ENCODE results near the gene CTNNBL1. TPM values are rescaled to one million over a fixed set of nuclear protein-coding genes. Genes with fewer than 3 reads are reported as not detected.

The CTNNBL1 gene
- total and polyA plus RNA-seq, 7 experiments from 2014 or later = 41.7 to 93.4 (median 56.4) TPM

DNA sequence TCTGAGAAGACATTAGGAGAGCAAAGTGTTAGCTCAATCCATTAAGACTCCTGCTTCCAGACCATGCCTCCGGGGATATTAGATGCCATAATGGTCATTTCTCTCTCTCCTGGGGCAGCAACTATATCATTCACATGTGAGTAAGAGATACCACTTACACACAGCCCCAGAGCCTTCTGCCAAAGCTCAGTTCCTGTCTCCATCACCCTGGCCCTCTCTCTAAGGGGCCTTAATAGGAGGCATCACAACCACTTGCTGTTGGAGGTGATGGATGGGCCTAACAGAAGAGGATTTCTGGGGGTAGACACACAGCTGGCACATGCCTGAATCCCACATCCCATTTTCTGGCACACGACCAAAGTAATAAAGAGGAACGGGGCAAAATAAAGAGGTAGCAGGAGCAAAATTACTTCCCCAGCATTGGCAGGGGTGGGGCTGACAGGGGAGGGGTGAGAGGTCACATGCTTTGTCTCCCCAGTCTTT lies 175.1 kb downstream of the CTNNBL1 start:
- H3K9me3 Mint-ChIP-seq = no peaks in the 10 kb centered on the region
- Histone ChIP-seq H3K27ac (ENCODE audit: low read depth, low read length) (no peak overlapping the region), H3K4me1 (ENCODE audit: control insufficient read depth in 2 of 2, insufficient read depth in 2 of 2, low read length in 2 of 2) (no peaks in the 10 kb centered on the region), H3K4me3 (ENCODE audit: low read length) (no peak overlapping the region), H3K27me3 (ENCODE audit: control insufficient read depth in 2 of 2, insufficient read depth in 2 of 2, low read length in 2 of 2) (no peaks in the 10 kb centered on the region), H3K9me3 (ENCODE audit: control insufficient read depth in 2 of 3, low read length in 3 of 3) (no peaks in the 10 kb centered on the region), H3K36me3 (ENCODE audit: control insufficient read depth in 2 of 3, insufficient read depth in 3 of 3, low read length in 3 of 3) (peaks cover 0 to 81% (median 0%) of the 10 kb centered on the region in 3 experiments)
- POLR2A ChIA-PET = no interaction called here
- intact Hi-C loops (cut with micrococcal nuclease) = no loop called here
- H3K27me3 Mint-ChIP-seq = no peaks in the 10 kb centered on the region
- no peak for DNase-seq
- CTCF ChIA-PET = no interaction called here
- H3K4me1 Mint-ChIP-seq = peaks cover 0 to 2% (median 0%) of the 10 kb centered on the region in 7 donors
- H3K27ac Mint-ChIP-seq = peak overlapping the region in 2 of 9 donors; percentile 6 to 22
- H3K4me3 Mint-ChIP-seq = no peak overlapping the region
- peaks cover 0 to 48% (median 20%) of the 10 kb centered on the region in 5 donors for H3K36me3 Mint-ChIP-seq
- ATAC-seq = no peak

DNA sequence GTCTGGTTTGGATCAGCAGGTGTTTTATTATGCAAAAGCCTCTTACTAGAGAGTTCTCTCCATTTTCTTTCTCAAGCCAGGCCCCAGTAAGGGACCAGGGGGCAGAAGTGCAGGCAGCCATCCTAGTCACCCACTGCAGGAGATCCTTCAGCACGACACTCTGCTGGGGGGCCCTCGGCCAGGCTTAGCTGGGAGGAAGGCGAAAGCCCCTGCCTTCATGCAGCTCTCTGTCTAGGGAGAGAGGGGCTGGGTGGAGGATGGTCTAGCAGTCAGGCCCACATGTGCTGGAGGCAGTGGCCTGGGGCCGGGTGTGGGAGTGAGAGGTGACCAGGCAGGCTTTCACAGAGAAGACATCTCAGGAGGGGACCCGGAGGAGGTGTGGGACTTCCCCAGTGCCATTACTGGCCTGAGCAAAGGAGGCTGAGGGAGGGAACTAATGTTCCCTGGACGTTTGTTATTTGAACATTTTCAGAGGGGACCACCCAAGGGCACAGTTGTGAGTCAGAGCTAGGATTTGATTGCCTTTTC lies 175.6 kb downstream of the CTNNBL1 start:
- DNase-seq = no peak

DNA sequence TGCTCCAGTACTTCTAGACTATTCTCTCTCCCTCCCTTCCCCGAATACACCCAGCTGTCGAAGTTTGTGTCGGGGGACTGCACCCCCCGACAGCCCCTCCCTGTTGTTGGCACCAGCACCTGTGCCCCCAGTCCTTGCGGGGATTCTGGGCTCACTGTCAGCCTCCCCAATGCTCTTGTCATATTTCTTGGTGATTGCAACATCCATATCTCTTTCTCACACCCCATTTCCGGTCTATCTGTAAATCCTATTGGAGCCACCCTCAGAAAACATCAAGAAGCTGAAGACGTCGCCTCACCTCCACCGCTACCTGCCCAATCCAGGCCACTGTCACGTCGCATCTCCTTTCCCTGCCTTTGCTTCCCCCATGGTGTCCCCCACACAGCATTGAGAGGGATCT lies 176.5 kb downstream of the CTNNBL1 start:
- no peaks in the 10 kb centered on the region for H3K9me3 Mint-ChIP-seq

More for the DNA sequence above, 175.6 kb downstream of the CTNNBL1 start:
- Mint-ChIP-seq H3K27me3 (no peaks in the 10 kb centered on the region), H3K9me3 (no peaks in the 10 kb centered on the region), H3K27ac (peak overlapping the region in 1 of 9 donors; percentile 22), H3K36me3 (peaks cover 0 to 51% (median 24%) of the 10 kb centered on the region in 5 donors), H3K4me1 (peaks cover 0 to 2% (median 0%) of the 10 kb centered on the region in 7 donors), H3K4me3 (no peak overlapping the region)
- Histone ChIP-seq H3K4me1 (ENCODE audit: control insufficient read depth in 2 of 2, insufficient read depth in 2 of 2, low read length in 2 of 2) (no peaks in the 10 kb centered on the region), H3K27me3 (ENCODE audit: control insufficient read depth in 2 of 2, insufficient read depth in 2 of 2, low read length in 2 of 2) (no peaks in the 10 kb centered on the region), H3K27ac (ENCODE audit: low read depth, low read length) (no peak overlapping the region), H3K9me3 (ENCODE audit: control insufficient read depth in 2 of 3, low read length in 3 of 3) (no peaks in the 10 kb centered on the region), H3K36me3 (ENCODE audit: control insufficient read depth in 2 of 3, insufficient read depth in 3 of 3, low read length in 3 of 3) (peaks cover 0 to 82% (median 0%) of the 10 kb centered on the region in 3 experiments), H3K4me3 (ENCODE audit: low read length) (no peak overlapping the region)
- ChIA-PET CTCF (no interaction called here), POLR2A (no interaction called here)
- intact Hi-C loops (cut with micrococcal nuclease) = no loop called here
- ATAC-seq = no peak

DNA sequence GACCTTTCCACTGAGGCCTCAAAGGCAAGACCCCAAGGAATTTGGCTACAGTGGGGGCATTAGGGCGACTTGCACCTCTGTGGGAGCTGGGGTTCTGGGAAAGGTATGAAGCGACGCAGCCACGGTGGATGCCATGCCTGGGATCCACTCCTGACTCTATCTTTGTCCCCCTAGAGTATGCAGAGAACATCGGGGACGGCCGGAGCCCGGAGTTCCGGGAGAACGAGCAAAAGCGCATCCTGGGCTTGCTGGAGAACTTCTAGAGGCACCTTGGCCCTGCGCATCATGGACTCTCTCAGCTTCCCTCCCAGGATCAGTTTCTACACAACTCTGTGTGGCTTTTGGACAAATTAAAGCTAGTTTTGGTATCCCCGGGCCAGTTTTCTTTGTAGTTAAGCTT lies 177.9 kb downstream of the CTNNBL1 start:
- POLR2A ChIA-PET = no interaction called here
- H3K36me3 Mint-ChIP-seq = peaks cover 0 to 45% (median 23%) of the 10 kb centered on the region in 5 donors

More for the DNA sequence above, 176.5 kb downstream of the CTNNBL1 start:
- intact Hi-C loops (cut with micrococcal nuclease) = no loop called here
- Histone ChIP-seq H3K4me3 (ENCODE audit: low read length) (no peak overlapping the region), H3K4me1 (ENCODE audit: control insufficient read depth in 2 of 2, insufficient read depth in 2 of 2, low read length in 2 of 2) (no peaks in the 10 kb centered on the region), H3K36me3 (ENCODE audit: control insufficient read depth in 2 of 3, insufficient read depth in 3 of 3, low read length in 3 of 3) (peaks cover 0 to 79% (median 0%) of the 10 kb centered on the region in 3 experiments), H3K9me3 (ENCODE audit: control insufficient read depth in 2 of 3, low read length in 3 of 3) (no peaks in the 10 kb centered on the region), H3K27ac (ENCODE audit: low read depth, low read length) (no peak overlapping the region), H3K27me3 (ENCODE audit: control insufficient read depth in 2 of 2, insufficient read depth in 2 of 2, low read length in 2 of 2) (no peaks in the 10 kb centered on the region)
- Mint-ChIP-seq H3K27ac (peak overlapping the region in 2 of 9 donors; percentile 22 to 65), H3K4me3 (no peak overlapping the region), H3K4me1 (peaks cover 0 to 2% (median 0%) of the 10 kb centered on the region in 7 donors), H3K36me3 (peaks cover 0 to 45% (median 23%) of the 10 kb centered on the region in 5 donors), H3K27me3 (no peaks in the 10 kb centered on the region)
- ATAC-seq = no peak
- no peak for DNase-seq
- POLR2A ChIA-PET = no interaction called here
- CTCF ChIA-PET = no interaction called here

DNA sequence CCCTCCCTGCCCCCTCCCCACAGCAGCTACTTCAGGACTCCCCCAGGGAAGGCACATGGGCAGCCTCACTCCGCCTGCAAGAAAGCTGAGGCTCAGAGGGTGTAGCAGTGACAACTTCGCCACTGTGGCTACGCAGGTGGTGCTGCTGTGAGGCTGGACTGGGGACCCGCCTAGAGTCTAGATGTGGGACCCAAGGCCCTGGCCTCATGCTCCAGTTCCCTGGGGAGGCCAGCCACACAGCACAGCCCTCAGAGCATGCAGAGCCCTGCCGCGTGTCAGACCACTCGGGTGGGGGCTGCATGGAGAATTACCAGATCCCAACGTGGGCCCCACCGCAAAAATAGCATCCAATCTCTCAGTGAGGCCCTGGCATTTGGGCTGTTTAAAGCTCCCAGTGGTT lies 178.3 kb downstream of the CTNNBL1 start:
- Mint-ChIP-seq H3K9me3 (no peaks in the 10 kb centered on the region), H3K4me1 (peaks cover 0 to 2% (median 0%) of the 10 kb centered on the region in 7 donors), H3K36me3 (peaks cover 0 to 45% (median 20%) of the 10 kb centered on the region in 5 donors), H3K27ac (no peak overlapping the region), H3K4me3 (no peak overlapping the region), H3K27me3 (no peaks in the 10 kb centered on the region)
- Histone ChIP-seq H3K27ac (ENCODE audit: low read depth, low read length) (no peak overlapping the region), H3K9me3 (ENCODE audit: control insufficient read depth in 2 of 3, low read length in 3 of 3) (no peaks in the 10 kb centered on the region), H3K36me3 (ENCODE audit: control insufficient read depth in 2 of 3, insufficient read depth in 3 of 3, low read length in 3 of 3) (peaks cover 0 to 66% (median 0%) of the 10 kb centered on the region in 3 experiments), H3K4me3 (ENCODE audit: low read length) (no peak overlapping the region), H3K4me1 (ENCODE audit: control insufficient read depth in 2 of 2, insufficient read depth in 2 of 2, low read length in 2 of 2) (no peaks in the 10 kb centered on the region), H3K27me3 (ENCODE audit: control insufficient read depth in 2 of 2, insufficient read depth in 2 of 2, low read length in 2 of 2) (no peaks in the 10 kb centered on the region)
- no peak for DNase-seq
- ChIA-PET POLR2A (no interaction called here), CTCF (no interaction called here)
- ATAC-seq = no peak
- intact Hi-C loops (cut with micrococcal nuclease) = no loop called here

More for the DNA sequence above, 177.9 kb downstream of the CTNNBL1 start:
- H3K27ac ChIP-seq (ENCODE audit: low read depth, low read length) = no peak overlapping the region
- Mint-ChIP-seq H3K4me1 (peaks cover 0 to 2% (median 0%) of the 10 kb centered on the region in 7 donors), H3K9me3 (no peaks in the 10 kb centered on the region), H3K4me3 (no peak overlapping the region), H3K27me3 (no peaks in the 10 kb centered on the region), H3K27ac (no peak overlapping the region)
- intact Hi-C loops (cut with micrococcal nuclease) = no loop called here
- no peak overlapping the region for H3K4me3 ChIP-seq (ENCODE audit: low read length)
- no peaks in the 10 kb centered on the region for H3K4me1 ChIP-seq (ENCODE audit: control insufficient read depth in 2 of 2, insufficient read depth in 2 of 2, low read length in 2 of 2)
- peaks cover 0 to 68% (median 0%) of the 10 kb centered on the region in 3 experiments for H3K36me3 ChIP-seq (ENCODE audit: control insufficient read depth in 2 of 3, insufficient read depth in 3 of 3, low read length in 3 of 3)
- no peak for DNase-seq
- CTCF ChIA-PET = no interaction called here
- H3K27me3 ChIP-seq (ENCODE audit: control insufficient read depth in 2 of 2, insufficient read depth in 2 of 2, low read length in 2 of 2) = no peaks in the 10 kb centered on the region
- ATAC-seq = no peak
- H3K9me3 ChIP-seq (ENCODE audit: control insufficient read depth in 2 of 3, low read length in 3 of 3) = no peaks in the 10 kb centered on the region

DNA sequence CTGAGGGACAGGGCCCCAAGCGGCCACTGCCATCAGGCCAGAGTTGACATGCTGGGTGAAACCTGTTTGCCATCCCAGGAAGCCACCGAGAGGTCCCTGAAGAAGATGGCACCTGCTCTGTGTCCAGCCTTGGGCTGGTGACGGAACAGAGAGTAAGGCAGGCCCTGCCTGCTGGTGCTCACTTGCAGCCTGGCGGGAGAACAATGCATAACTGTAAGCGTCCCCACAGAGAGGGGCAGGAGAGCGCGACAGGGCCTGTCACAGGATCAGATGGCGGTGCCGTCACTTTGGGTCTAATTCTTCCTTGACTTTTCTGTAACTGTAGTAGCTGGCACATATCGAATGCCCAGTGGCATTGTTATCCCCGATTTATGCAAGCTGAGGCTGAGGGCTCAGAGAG lies 180.1 kb downstream of the CTNNBL1 start:
- no peak overlapping the region for H3K27ac ChIP-seq (ENCODE audit: low read depth, low read length)
- peaks cover 0 to 51% (median 0%) of the 10 kb centered on the region in 3 experiments for H3K36me3 ChIP-seq (ENCODE audit: control insufficient read depth in 2 of 3, insufficient read depth in 3 of 3, low read length in 3 of 3)
- no peaks in the 10 kb centered on the region for H3K27me3 ChIP-seq (ENCODE audit: control insufficient read depth in 2 of 2, insufficient read depth in 2 of 2, low read length in 2 of 2)
- intact Hi-C loops (cut with micrococcal nuclease) = no loop called here
- Mint-ChIP-seq H3K27ac (peak overlapping the region in 1 of 9 donors; percentile 9), H3K36me3 (peaks cover 0 to 42% (median 15%) of the 10 kb centered on the region in 5 donors), H3K27me3 (no peaks in the 10 kb centered on the region), H3K9me3 (no peaks in the 10 kb centered on the region), H3K4me3 (no peak overlapping the region), H3K4me1 (peaks cover 0 to 2% (median 0%) of the 10 kb centered on the region in 7 donors)
- H3K9me3 ChIP-seq (ENCODE audit: control insufficient read depth in 2 of 3, low read length in 3 of 3) = no peaks in the 10 kb centered on the region
- ChIA-PET CTCF (interaction anchor here (0.6 kb wide), 1 partner anchor 15 kb away, joined by 3 read pairs; no protein-coding TSS in a partner anchor), POLR2A (no interaction called here)
- H3K4me1 ChIP-seq (ENCODE audit: control insufficient read depth in 2 of 2, insufficient read depth in 2 of 2, low read length in 2 of 2) = no peaks in the 10 kb centered on the region
- H3K4me3 ChIP-seq (ENCODE audit: low read length) = no peak overlapping the region
- ATAC-seq (no peak), DNase-seq (no peak)

All from naive thymus-derived CD4-positive, alpha-beta T cell (primary cell).